ENCODE data around the gene AZIN2. TPM values are rescaled to one million over a fixed set of nuclear protein-coding genes. Genes with fewer than 3 reads are reported as not detected.

Gene AZIN2
- total and polyA plus RNA-seq, 10 of the 15 experiments (the other 5 are each of a cell fraction or from before 2014, with no cell fraction given): 0.02 to 0.85 (median 0.23) TPM

DNA sequence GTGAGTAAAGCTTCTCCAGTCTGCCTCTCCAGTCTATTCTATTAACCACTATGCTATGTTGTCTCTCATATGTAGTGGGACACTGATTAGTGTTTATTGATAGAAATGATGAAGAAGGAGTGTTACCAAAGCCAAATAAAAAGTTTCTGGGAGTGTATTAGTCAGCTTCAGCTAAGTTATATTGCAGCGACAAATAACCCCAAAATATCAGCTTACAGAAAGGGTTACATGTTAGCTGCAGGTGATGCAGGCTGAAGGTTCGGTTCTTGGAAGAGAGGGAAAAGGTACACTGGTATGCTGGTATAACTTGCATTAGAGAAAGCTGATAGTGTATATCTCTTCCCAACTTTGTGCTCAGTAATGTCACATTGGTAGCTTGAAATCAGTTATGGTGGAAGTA, 33.7 kb upstream of the AZIN2 start:
- Histone ChIP-seq H4K20me1 (ENCODE audit: control insufficient read depth, insufficient read depth) (no peaks in the 10 kb centered on the region), H2AFZ (ENCODE audit: control insufficient read depth, low read depth, low read length) (no peak overlapping the region), H3K9me3 (replicated peaks; ENCODE audit: control insufficient read depth, insufficient read depth, low read length) (no peaks in the 10 kb centered on the region), H3K4me3 (no peak overlapping the region), H3K27me3 (replicated peaks in 1 of 2; ENCODE audit: control insufficient read depth in 2 of 2, insufficient read depth in 2 of 2, low read length in 1 of 2) (no peaks in the 10 kb centered on the region; a peak in 1 of 4 replicates), H3K4me2 (ENCODE audit: control insufficient read depth, insufficient read depth) (no peak overlapping the region), H3K79me2 (ENCODE audit: control insufficient read depth, insufficient read depth, low read length) (no peaks in the 10 kb centered on the region), H3K9ac (ENCODE audit: control insufficient read depth, insufficient read depth, low read length) (no peak overlapping the region), H3K27ac (ENCODE audit: control insufficient read depth, insufficient read depth) (no peak overlapping the region), H3K4me1 (ENCODE audit: control insufficient read depth, insufficient read depth, low read length) (no peaks in the 10 kb centered on the region), H3K36me3 (ENCODE audit: control insufficient read depth in 2 of 2, insufficient read depth in 2 of 2, low read length in 1 of 2) (no peaks in the 10 kb centered on the region)
- ATAC-seq: no peak
- FAIRE-seq: no peak
- POLR2A ChIA-PET: no interaction called here
- in situ Hi-C loops (cut with MboI) (no loop called here), intact Hi-C loops (cut with micrococcal nuclease; ENCODE audit: unreplicated experiment) (no loop called here)
- RAD21 ChIA-PET (ENCODE audit: unreplicated experiment): interaction anchor here (1.5 kb wide), 2 partner anchors 12 to 112 kb away, joined by 3 read pairs; no protein-coding TSS in a partner anchor
- TF ChIP-seq, protein P1, sequence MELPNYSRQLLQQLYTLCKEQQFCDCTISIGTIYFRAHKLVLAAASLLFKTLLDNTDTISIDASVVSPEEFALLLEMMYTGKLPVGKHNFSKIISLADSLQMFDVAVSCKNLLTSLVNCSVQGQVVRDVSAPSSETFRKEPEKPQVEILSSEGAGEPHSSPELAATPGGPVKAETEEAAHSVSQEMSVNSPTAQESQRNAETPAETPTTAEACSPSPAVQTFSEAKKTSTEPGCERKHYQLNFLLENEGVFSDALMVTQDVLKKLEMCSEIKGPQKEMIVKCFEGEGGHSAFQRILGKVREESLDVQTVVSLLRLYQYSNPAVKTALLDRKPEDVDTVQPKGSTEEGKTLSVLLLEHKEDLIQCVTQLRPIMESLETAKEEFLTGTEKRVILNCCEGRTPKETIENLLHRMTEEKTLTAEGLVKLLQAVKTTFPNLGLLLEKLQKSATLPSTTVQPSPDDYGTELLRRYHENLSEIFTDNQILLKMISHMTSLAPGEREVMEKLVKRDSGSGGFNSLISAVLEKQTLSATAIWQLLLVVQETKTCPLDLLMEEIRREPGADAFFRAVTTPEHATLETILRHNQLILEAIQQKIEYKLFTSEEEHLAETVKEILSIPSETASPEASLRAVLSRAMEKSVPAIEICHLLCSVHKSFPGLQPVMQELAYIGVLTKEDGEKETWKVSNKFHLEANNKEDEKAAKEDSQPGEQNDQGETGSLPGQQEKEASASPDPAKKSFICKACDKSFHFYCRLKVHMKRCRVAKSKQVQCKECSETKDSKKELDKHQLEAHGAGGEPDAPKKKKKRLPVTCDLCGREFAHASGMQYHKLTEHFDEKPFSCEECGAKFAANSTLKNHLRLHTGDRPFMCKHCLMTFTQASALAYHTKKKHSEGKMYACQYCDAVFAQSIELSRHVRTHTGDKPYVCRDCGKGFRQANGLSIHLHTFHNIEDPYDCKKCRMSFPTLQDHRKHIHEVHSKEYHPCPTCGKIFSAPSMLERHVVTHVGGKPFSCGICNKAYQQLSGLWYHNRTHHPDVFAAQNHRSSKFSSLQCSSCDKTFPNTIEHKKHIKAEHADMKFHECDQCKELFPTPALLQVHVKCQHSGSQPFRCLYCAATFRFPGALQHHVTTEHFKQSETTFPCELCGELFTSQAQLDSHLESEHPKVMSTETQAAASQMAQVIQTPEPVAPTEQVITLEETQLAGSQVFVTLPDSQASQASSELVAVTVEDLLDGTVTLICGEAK (IDR thresholded peaks at IDR 0.05; ENCODE audit: borderline replicate concordance): no peak
- no peak for TF ChIP-seq ZNF274 (IDR thresholded peaks at IDR 0.05; ENCODE audit: insufficient read depth, insufficient read length)
- TF ChIP-seq SMAD1 (IDR thresholded peaks at IDR 0.05; ENCODE audit: low read depth, partially characterized antibody): no peak
- TF ChIP-seq MTA2 (IDR thresholded peaks at IDR 0.05; ENCODE audit: low read depth): no peak
- TF ChIP-seq, protein P2, sequence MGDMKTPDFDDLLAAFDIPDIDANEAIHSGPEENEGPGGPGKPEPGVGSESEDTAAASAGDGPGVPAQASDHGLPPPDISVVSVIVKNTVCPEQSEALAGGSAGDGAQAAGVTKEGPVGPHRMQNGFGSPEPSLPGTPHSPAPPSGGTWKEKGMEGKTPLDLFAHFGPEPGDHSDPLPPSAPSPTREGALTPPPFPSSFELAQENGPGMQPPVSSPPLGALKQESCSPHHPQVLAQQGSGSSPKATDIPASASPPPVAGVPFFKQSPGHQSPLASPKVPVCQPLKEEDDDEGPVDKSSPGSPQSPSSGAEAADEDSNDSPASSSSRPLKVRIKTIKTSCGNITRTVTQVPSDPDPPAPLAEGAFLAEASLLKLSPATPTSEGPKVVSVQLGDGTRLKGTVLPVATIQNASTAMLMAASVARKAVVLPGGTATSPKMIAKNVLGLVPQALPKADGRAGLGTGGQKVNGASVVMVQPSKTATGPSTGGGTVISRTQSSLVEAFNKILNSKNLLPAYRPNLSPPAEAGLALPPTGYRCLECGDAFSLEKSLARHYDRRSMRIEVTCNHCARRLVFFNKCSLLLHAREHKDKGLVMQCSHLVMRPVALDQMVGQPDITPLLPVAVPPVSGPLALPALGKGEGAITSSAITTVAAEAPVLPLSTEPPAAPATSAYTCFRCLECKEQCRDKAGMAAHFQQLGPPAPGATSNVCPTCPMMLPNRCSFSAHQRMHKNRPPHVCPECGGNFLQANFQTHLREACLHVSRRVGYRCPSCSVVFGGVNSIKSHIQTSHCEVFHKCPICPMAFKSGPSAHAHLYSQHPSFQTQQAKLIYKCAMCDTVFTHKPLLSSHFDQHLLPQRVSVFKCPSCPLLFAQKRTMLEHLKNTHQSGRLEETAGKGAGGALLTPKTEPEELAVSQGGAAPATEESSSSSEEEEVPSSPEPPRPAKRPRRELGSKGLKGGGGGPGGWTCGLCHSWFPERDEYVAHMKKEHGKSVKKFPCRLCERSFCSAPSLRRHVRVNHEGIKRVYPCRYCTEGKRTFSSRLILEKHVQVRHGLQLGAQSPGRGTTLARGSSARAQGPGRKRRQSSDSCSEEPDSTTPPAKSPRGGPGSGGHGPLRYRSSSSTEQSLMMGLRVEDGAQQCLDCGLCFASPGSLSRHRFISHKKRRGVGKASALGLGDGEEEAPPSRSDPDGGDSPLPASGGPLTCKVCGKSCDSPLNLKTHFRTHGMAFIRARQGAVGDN (IDR thresholded peaks at IDR 0.05): no peak
- no peak for TF ChIP-seq CHD4 (IDR thresholded peaks at IDR 0.05)
- TF ChIP-seq JUNB (IDR thresholded peaks at IDR 0.05): no peak
- TF ChIP-seq NBN (IDR thresholded peaks at IDR 0.05): no peak
- no peak for TF ChIP-seq RAD21 (IDR thresholded peaks at IDR 0.05; ENCODE audit: insufficient read depth, low read depth, low read length)
- TF ChIP-seq ZBED1 (IDR thresholded peaks at IDR 0.05; ENCODE audit: borderline replicate concordance): no peak
- TF ChIP-seq, protein P3, sequence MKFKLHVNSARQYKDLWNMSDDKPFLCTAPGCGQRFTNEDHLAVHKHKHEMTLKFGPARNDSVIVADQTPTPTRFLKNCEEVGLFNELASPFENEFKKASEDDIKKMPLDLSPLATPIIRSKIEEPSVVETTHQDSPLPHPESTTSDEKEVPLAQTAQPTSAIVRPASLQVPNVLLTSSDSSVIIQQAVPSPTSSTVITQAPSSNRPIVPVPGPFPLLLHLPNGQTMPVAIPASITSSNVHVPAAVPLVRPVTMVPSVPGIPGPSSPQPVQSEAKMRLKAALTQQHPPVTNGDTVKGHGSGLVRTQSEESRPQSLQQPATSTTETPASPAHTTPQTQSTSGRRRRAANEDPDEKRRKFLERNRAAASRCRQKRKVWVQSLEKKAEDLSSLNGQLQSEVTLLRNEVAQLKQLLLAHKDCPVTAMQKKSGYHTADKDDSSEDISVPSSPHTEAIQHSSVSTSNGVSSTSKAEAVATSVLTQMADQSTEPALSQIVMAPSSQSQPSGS (IDR thresholded peaks at IDR 0.05; ENCODE audit: low read length): no peak
- TF ChIP-seq PAX8 (IDR thresholded peaks at IDR 0.05): no peak
- TF ChIP-seq GATAD2B (conservative IDR thresholded peaks at IDR 0.05; ENCODE audit: low read depth): no peak
- 38% methylated on average over 2 of the region's 2 CpGs for WGBS (ENCODE audit: insufficient coverage, insufficient replicate concordance, low lambda C conversion rate, missing lambda C conversion rate)
- DNase-seq (ENCODE audit: low read depth, low spot score): no peak
- SMC1A ChIA-PET (ENCODE audit: uncharacterized antibody, unreplicated experiment): interaction anchor here (1.0 to 1.2 kb wide), 3 partner anchors 13 to 22 kb away, joined by 3 to 5 read pairs (median 4); no protein-coding TSS in a partner anchor
- CTCF ChIA-PET: interaction anchor here (0.7 to 1.9 kb wide), 6 partner anchors 8 to 116 kb away, joined by 3 to 8 read pairs (median 3); no protein-coding TSS in a partner anchor
- no TSS peak for BruUV-seq (replicated peaks)
